PC-3 (cell line): ENCODE results near the gene CBFA2T3. TPM values are rescaled to one million over a fixed set of nuclear protein-coding genes. Genes with fewer than 3 reads are reported as not detected.

Experiments
- ATAC-seq: fragments of 200-7000 bp; cut with Tn5 transposase; 2 replicates; pipeline ENCODE4 v1.9.1; 2020; ENCODE audit warnings: mild to moderate bottlenecking, moderate library complexity
- BruUV-seq: library from RNA; stranded (reverse); fragments of 400-500 nt; replicated peaks from 2 replicates; lab custom pipeline; 2021; lab: Mats Ljungman, UMichigan
- CTCF ChIA-PET: fragments of 300-600 bp; sonication (Branson Sonifier 250); formaldehyde crosslinking; loops from one replicate; lab custom pipeline; 2022; ENCODE audit warnings: antibody characterized with exemption; lab: Charles Lee
- POLR2A ChIA-PET: fragments of 300-600 bp; sonication (Branson Sonifier 250); formaldehyde crosslinking; loops from one replicate; lab custom pipeline; 2022; ENCODE audit warnings: antibody characterized with exemption; ENCODE audit not compliant: unreplicated experiment; lab: Charles Lee
- DNase-seq: peaks from one replicate; pipeline ENCODE4 v3.0.0-alpha.2; 2015
- H2AFZ ChIP-seq: fragments of 300-600 bp; sonication (generic); 2 replicates; pipeline ENCODE4 v1.6.0; 2016; ENCODE audit warnings: antibody characterized with exemption, low read length
- H3F3A ChIP-seq: fragments of 300-600 bp; sonication (generic); one replicate; pipeline ENCODE4 v1.6.0; 2017; ENCODE audit warnings: antibody characterized with exemption, low read length, control low read depth, mild to moderate bottlenecking; ENCODE audit not compliant: unreplicated experiment
- H3K27ac ChIP-seq: fragments of 300-600 bp; sonication (generic); 2 replicates; pipeline ENCODE4 v1.5.1; 2016; ENCODE audit warnings: mild to moderate bottlenecking, low read length
- H3K27me3 ChIP-seq: fragments of 300-600 bp; sonication (generic); 2 replicates; pipeline ENCODE4 v1.6.1; 2016; ENCODE audit warnings: low read length, mixed read lengths
- H3K36me3 ChIP-seq: fragments of 300-600 bp; sonication (generic); 2 replicates; pipeline ENCODE4 v1.6.1; 2016; ENCODE audit warnings: low read depth, mixed run types, low read length, mixed read lengths
- H3K4me1 ChIP-seq: fragments of 300-600 bp; sonication (generic); 2 replicates; pipeline ENCODE4 v1.5.1; 2016; ENCODE audit warnings: low read length; ENCODE audit not compliant: insufficient read depth
- H3K4me2 ChIP-seq: fragments of 300-600 bp; sonication (generic); 2 replicates; pipeline ENCODE4 v1.6.0; 2016; ENCODE audit warnings: low read length
- H3K4me3 ChIP-seq: fragments of 300-600 bp; sonication (generic); 2 replicates; pipeline ENCODE4 v1.5.1; 2016; ENCODE audit warnings: mild to moderate bottlenecking, low read length, mixed read lengths
- H3K79me2 ChIP-seq: fragments of 300-600 bp; sonication (generic); 2 replicates; pipeline ENCODE4 v1.6.1; 2017; ENCODE audit warnings: low read length, mixed read lengths
- H3K9ac ChIP-seq: fragments of 300-600 bp; sonication (generic); 2 replicates; pipeline ENCODE4 v1.6.0; 2016; ENCODE audit warnings: mild to moderate bottlenecking, low read length
- H3K9me2 ChIP-seq: fragments of 300-600 bp; sonication (generic); replicated peaks from 2 replicates; pipeline ENCODE4 v1.6.1; 2016; ENCODE audit warnings: mixed run types, low read length, mixed read lengths
- H3K9me3 ChIP-seq: fragments of 300-600 bp; sonication (generic); 2 replicates; pipeline ENCODE4 v1.6.1; 2016; ENCODE audit warnings: low read length, mixed read lengths
- H4K20me1 ChIP-seq: fragments of 300-600 bp; sonication (generic); 2 replicates; pipeline ENCODE4 v1.6.1; 2016; ENCODE audit warnings: low read length, mixed read lengths
- CTCF ChIP-seq: fragments of 300-600 bp; sonication (generic); conservative IDR thresholded peaks from 2 replicates; pipeline ENCODE4 v1.5.1; 2017; ENCODE audit warnings: antibody characterized with exemption, low read depth, mild to moderate bottlenecking, low read length
- EZH2 ChIP-seq: fragments of 300-600 bp; sonication (generic); IDR thresholded peaks from one replicate; pipeline ENCODE4 v1.6.1; 2017; ENCODE audit warnings: antibody characterized with exemption, mild to moderate bottlenecking, low read length; ENCODE audit not compliant: unreplicated experiment
- EZH2phosphoT487 ChIP-seq: fragments of 300-600 bp; sonication (generic); IDR thresholded peaks from 2 replicates; pipeline ENCODE4 v1.6.1; 2018; ENCODE audit warnings: mild to moderate bottlenecking, antibody characterized with exemption, low read length, borderline replicate concordance
- intact Hi-C: fragments of 100-400 bp; cut with micrococcal nuclease; formaldehyde crosslinking; loops from 2 replicates; pipeline ENCODE4 v1.9.0; 2023
- total RNA-seq: library from RNA; depleted of rRNA; stranded (reverse); fragments of >200 nt; gene quantifications from 2 replicates; pipeline ENCODE4 v1.2.3, GENCODE V29; 2014

The CBFA2T3 gene
- total RNA-seq, 1 experiment from 2014 or later, result not detected

- no peak for ATAC-seq
- Histone ChIP-seq H3K4me1 (no peaks in the 10 kb centered on the region), H3K27ac (no peak overlapping the region), H2AFZ (no peak overlapping the region), H3K9ac (no peak overlapping the region), H3K9me2 (no peaks in the 10 kb centered on the region), H3K79me2 (no peaks in the 10 kb centered on the region), H3F3A (no peaks in the 10 kb centered on the region), H3K36me3 (no peaks in the 10 kb centered on the region), H3K4me3 (no peak overlapping the region), H3K27me3 (peaks cover 7% of the 10 kb centered on the region; the same call in 1 of the 2 replicates), H4K20me1 (no peaks in the 10 kb centered on the region), H3K4me2 (no peak overlapping the region), H3K9me3 (no peaks in the 10 kb centered on the region)
- intact Hi-C loops, result no loop called here
- no peak for TF ChIP-seq CTCF
- TF ChIP-seq EZH2phosphoT487, result no peak
- TF ChIP-seq EZH2, result no peak
- CTCF ChIA-PET, result no interaction called here
- no peak for DNase-seq
- POLR2A ChIA-PET, result no interaction called here
- BruUV-seq, result no TSS peak
These were observed 11.1 kb downstream of the CBFA2T3 start for GRCh38 chr16:88965826-88966480.

- H3K9me2 ChIP-seq, result no peaks in the 10 kb centered on the region
- no peak overlapping the region for H3K9ac ChIP-seq
- no peak overlapping the region for H3K27ac ChIP-seq
- no peak overlapping the region for H3K4me2 ChIP-seq
- no peak for DNase-seq
- no peaks in the 10 kb centered on the region for H4K20me1 ChIP-seq
- no peaks in the 10 kb centered on the region for H3K36me3 ChIP-seq
- no peaks in the 10 kb centered on the region for H3K79me2 ChIP-seq
- H3K4me1 ChIP-seq, result no peaks in the 10 kb centered on the region
- H2AFZ ChIP-seq, result no peak overlapping the region
- H3K27me3 ChIP-seq, result peaks cover 7% of the 10 kb centered on the region; the same call in 1 of the 2 replicates
- no peak for ATAC-seq
- CTCF ChIA-PET, result no interaction called here
- H3F3A ChIP-seq, result no peaks in the 10 kb centered on the region
- BruUV-seq, result no TSS peak
- POLR2A ChIA-PET, result no interaction called here
- intact Hi-C loops, result no loop called here
- no peaks in the 10 kb centered on the region for H3K9me3 ChIP-seq
- TF ChIP-seq EZH2 (no peak), CTCF (no peak), EZH2phosphoT487 (no peak)
- H3K4me3 ChIP-seq, result no peak overlapping the region
These were observed 11.6 kb downstream of the CBFA2T3 start for GRCh38 chr16:88965411-88965810.

- Histone ChIP-seq H3K27me3 (peaks cover 7% of the 10 kb centered on the region; the same call in 1 of the 2 replicates), H3K4me2 (no peak overlapping the region), H3K4me3 (no peak overlapping the region), H3K9me3 (no peaks in the 10 kb centered on the region), H3K4me1 (no peaks in the 10 kb centered on the region), H3K36me3 (no peaks in the 10 kb centered on the region), H3K9ac (no peak overlapping the region), H3K79me2 (no peaks in the 10 kb centered on the region), H3K9me2 (no peaks in the 10 kb centered on the region), H3F3A (no peaks in the 10 kb centered on the region), H4K20me1 (no peaks in the 10 kb centered on the region), H3K27ac (no peak overlapping the region), H2AFZ (no peak overlapping the region)
- no peak for TF ChIP-seq EZH2phosphoT487
- ChIA-PET CTCF (no interaction called here), POLR2A (no interaction called here)
- ATAC-seq, result no peak
- intact Hi-C loops, result no loop called here
- DNase-seq, result no peak
- no TSS peak for BruUV-seq
These were observed 12.4 kb downstream of the CBFA2T3 start for GRCh38 chr16:88964636-88965035.
